ENCODE measurements around the gene CTU1. TPM values are rescaled to one million over a fixed set of nuclear protein-coding genes. Genes with fewer than 3 reads are reported as not detected.
"Not testable (repeated sequence)": the region's sequence is repeated elsewhere in the genome, so short reads cannot be mapped to it uniquely, and the experiment has no call there.

CTU1 gene
- total RNA-seq, 3 donors from 2014 or later (not counting 1 experiment from before 2014, with no cell fraction given), result 2.5 to 6.5 (median 3.8) TPM

- Histone ChIP-seq H3K36me3 (ENCODE audit: control insufficient read depth, insufficient read depth, low read length) (peaks cover 14% of the 10 kb centered on the region), H3K9me3 (ENCODE audit: control insufficient read depth, insufficient read depth, low read length) (no peaks in the 10 kb centered on the region), H3K27me3 (ENCODE audit: control insufficient read depth, insufficient read depth, low read length) (no peaks in the 10 kb centered on the region), H3K4me1 (ENCODE audit: control insufficient read depth, insufficient read depth, low read length) (peaks cover 73% of the 10 kb centered on the region), H3K27ac (ENCODE audit: low read length) (no peak overlapping the region), H3K4me3 (ENCODE audit: low read length) (no peak overlapping the region)
- ATAC-seq (no peak), DNase-seq (no peak)
- peak overlapping the region; percentile 93 to 94 for H3K27ac Mint-ChIP-seq
- H3K4me3 Mint-ChIP-seq, result peak overlapping the region; percentile 93
- H3K27me3 Mint-ChIP-seq (ENCODE audit: low read depth in 2 of 2), result no peaks in the 10 kb centered on the region
- intact Hi-C loops (cut with micrococcal nuclease), result loop anchor here (1.0 to 5.0 kb wide), 2 partner anchors 15 to 34 kb away; no protein-coding TSS in a partner anchor
- no peaks in the 10 kb centered on the region for H3K9me3 Mint-ChIP-seq
- H3K36me3 Mint-ChIP-seq, result peaks cover 9% of the 10 kb centered on the region
- TF ChIP-seq CTCF (IDR thresholded peaks at IDR 0.05), result no peak
- H3K4me1 Mint-ChIP-seq, result peaks cover 78 to 97% of the 10 kb centered on the region in 2 donors
- WGBS (ENCODE audit: insufficient coverage), result 63% methylated on average over 3 of the region's 4 CpGs
Observed at GRCh38 chr19:51145916-51146493, 37.8 kb upstream of the CTU1 start.

GRCh38 chr19:51144482-51145045, 36.4 kb upstream of the CTU1 start:
- Histone ChIP-seq H3K4me3 (ENCODE audit: low read length) (peak overlapping the region; percentile 37), H3K4me1 (ENCODE audit: control insufficient read depth, insufficient read depth, low read length) (peaks cover 82% of the 10 kb centered on the region), H3K27ac (ENCODE audit: low read length) (peak overlapping the region; percentile 66), H3K9me3 (ENCODE audit: control insufficient read depth, insufficient read depth, low read length) (no peaks in the 10 kb centered on the region), H3K27me3 (ENCODE audit: control insufficient read depth, insufficient read depth, low read length) (no peaks in the 10 kb centered on the region), H3K36me3 (ENCODE audit: control insufficient read depth, insufficient read depth, low read length) (peaks cover 11% of the 10 kb centered on the region)
- WGBS (ENCODE audit: insufficient coverage), result 75% methylated on average over 11 of the region's 11 CpGs
- Mint-ChIP-seq H3K27me3 (ENCODE audit: low read depth in 2 of 2) (no peaks in the 10 kb centered on the region), H3K4me1 (peaks cover 72 to 94% of the 10 kb centered on the region in 2 donors), H3K27ac (peak overlapping the region; percentile 93 to 94), H3K36me3 (no peaks in the 10 kb centered on the region), H3K4me3 (peak overlapping the region; percentile 93), H3K9me3 (no peaks in the 10 kb centered on the region)
- ATAC-seq, result no peak
- TF ChIP-seq CTCF (IDR thresholded peaks at IDR 0.05), result no peak
- intact Hi-C loops (cut with micrococcal nuclease), result loop anchor here (1.0 to 5.0 kb wide), 2 partner anchors 13 to 32 kb away; no protein-coding TSS in a partner anchor
- no peak for DNase-seq

GRCh38 chr19:51143486-51143885, 35.3 kb upstream of the CTU1 start:
- Mint-ChIP-seq H3K27ac (peak overlapping the region; percentile 93 to 94), H3K4me1 (peaks cover 72 to 94% of the 10 kb centered on the region in 2 donors), H3K4me3 (peak overlapping the region; percentile 93), H3K9me3 (no peaks in the 10 kb centered on the region), H3K36me3 (no peaks in the 10 kb centered on the region), H3K27me3 (ENCODE audit: low read depth in 2 of 2) (no peaks in the 10 kb centered on the region)
- peaks cover 90% of the 10 kb centered on the region for H3K4me1 ChIP-seq (ENCODE audit: control insufficient read depth, insufficient read depth, low read length)
- no peak for TF ChIP-seq CTCF (IDR thresholded peaks at IDR 0.05)
- WGBS (ENCODE audit: insufficient coverage), result 68% methylated on average over 3 of the region's 5 CpGs
- H3K4me3 ChIP-seq (ENCODE audit: low read length), result peak overlapping the region; percentile 37
- no peaks in the 10 kb centered on the region for H3K9me3 ChIP-seq (ENCODE audit: control insufficient read depth, insufficient read depth, low read length)
- intact Hi-C loops (cut with micrococcal nuclease), result no loop called here
- peaks cover 11% of the 10 kb centered on the region for H3K36me3 ChIP-seq (ENCODE audit: control insufficient read depth, insufficient read depth, low read length)
- DNase-seq (no peak), ATAC-seq (peak in 2 of 3 donors; percentile 22 to 46)
- H3K27ac ChIP-seq (ENCODE audit: low read length), result peak overlapping the region; percentile 66
- H3K27me3 ChIP-seq (ENCODE audit: control insufficient read depth, insufficient read depth, low read length), result no peaks in the 10 kb centered on the region

- H3K27ac ChIP-seq (ENCODE audit: low read length), result peak overlapping the region; percentile 66
- H3K36me3 ChIP-seq (ENCODE audit: control insufficient read depth, insufficient read depth, low read length), result peaks cover 10% of the 10 kb centered on the region
- peak in 1 of 2 donors; percentile 22 for DNase-seq
- Mint-ChIP-seq H3K4me3 (peak overlapping the region; percentile 93), H3K27ac (peak overlapping the region; percentile 93 to 94), H3K4me1 (peaks cover 72 to 93% of the 10 kb centered on the region in 2 donors)
- peak overlapping the region; percentile 37 for H3K4me3 ChIP-seq (ENCODE audit: low read length)
- H3K36me3 Mint-ChIP-seq; intact Hi-C loops (cut with micrococcal nuclease); H3K27me3 Mint-ChIP-seq (ENCODE audit: low read depth in 2 of 2); H3K9me3 Mint-ChIP-seq; H3K27me3 ChIP-seq (ENCODE audit: control insufficient read depth, insufficient read depth, low read length); H3K9me3 ChIP-seq (ENCODE audit: control insufficient read depth, insufficient read depth, low read length): not testable (repeated sequence)
- ATAC-seq, result peak in 2 of 3 donors; percentile 41 to 45
- H3K4me1 ChIP-seq (ENCODE audit: control insufficient read depth, insufficient read depth, low read length), result peaks cover 95% of the 10 kb centered on the region
- WGBS (ENCODE audit: insufficient coverage), result 57% methylated on average over 9 of the region's 15 CpGs
Observed at GRCh38 chr19:51142809-51143475, 34.7 kb upstream of the CTU1 start.

Data from natural killer cell (primary cell).